ENCODE measurements around the gene ARFGAP3. TPM values are rescaled to one million over a fixed set of nuclear protein-coding genes. Genes with fewer than 3 reads are reported as not detected.
"Not testable (repeated sequence)": the region's sequence is repeated elsewhere in the genome, so short reads cannot be mapped to it uniquely, and the experiment has no call there.

Gene ARFGAP3
- total RNA-seq, 1 donor from 2014 or later: 26.3 TPM

DNA sequence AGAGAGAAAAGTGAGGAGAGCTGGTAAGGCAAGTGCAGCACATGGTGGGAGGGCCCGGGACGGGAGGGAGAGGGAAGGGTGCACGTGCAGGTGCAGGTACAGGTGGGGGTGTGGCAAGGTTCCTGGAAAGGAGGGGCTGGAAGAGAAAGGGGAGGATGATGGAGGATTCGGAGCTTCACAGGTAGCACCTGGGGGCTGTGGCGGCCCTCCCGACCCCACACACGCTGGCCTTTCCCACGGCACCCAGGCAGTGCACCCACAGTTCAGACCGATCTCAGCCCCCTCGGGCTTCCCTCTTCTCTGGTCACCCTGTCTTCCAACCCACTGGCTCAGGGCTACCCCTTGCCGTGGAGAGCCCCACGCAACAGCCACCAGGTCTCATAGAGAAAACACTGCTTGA is 69.1 kb downstream of the ARFGAP3 start:
- Mint-ChIP-seq H3K27me3 (no peaks in the 10 kb centered on the region), H3K36me3 (ENCODE audit: insufficient read depth) (no peaks in the 10 kb centered on the region), H3K27ac (peak overlapping the region; percentile 25), H3K4me3 (ENCODE audit: low read depth) (no peak overlapping the region), H3K9me3 (ENCODE audit: low read depth) (no peaks in the 10 kb centered on the region), H3K4me1 (ENCODE audit: low read depth) (no peaks in the 10 kb centered on the region)
- DNase-seq (ENCODE audit: low spot score, unreplicated experiment): no peak
- TF ChIP-seq, protein P1, sequence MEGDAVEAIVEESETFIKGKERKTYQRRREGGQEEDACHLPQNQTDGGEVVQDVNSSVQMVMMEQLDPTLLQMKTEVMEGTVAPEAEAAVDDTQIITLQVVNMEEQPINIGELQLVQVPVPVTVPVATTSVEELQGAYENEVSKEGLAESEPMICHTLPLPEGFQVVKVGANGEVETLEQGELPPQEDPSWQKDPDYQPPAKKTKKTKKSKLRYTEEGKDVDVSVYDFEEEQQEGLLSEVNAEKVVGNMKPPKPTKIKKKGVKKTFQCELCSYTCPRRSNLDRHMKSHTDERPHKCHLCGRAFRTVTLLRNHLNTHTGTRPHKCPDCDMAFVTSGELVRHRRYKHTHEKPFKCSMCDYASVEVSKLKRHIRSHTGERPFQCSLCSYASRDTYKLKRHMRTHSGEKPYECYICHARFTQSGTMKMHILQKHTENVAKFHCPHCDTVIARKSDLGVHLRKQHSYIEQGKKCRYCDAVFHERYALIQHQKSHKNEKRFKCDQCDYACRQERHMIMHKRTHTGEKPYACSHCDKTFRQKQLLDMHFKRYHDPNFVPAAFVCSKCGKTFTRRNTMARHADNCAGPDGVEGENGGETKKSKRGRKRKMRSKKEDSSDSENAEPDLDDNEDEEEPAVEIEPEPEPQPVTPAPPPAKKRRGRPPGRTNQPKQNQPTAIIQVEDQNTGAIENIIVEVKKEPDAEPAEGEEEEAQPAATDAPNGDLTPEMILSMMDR (IDR thresholded peaks at IDR 0.05; ENCODE audit: unreplicated experiment): no peak

DNA sequence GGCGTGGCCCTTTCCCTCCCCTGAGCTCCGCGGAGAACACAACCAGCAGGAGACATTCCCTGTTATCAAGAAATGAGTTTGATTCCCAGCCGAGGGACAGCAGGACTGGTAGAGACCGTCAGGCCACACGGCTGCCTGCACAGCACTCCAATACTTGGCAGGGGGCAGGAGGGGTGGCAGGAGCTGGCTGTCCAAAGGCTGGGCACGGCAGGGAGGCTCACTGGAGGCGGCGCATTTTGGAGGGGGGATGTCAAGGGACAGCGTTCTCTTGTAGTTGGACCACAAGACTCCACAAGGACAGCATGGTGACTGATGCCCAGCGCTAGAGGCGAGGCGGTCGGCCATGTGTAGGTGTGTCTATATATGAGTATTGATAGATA is 69.7 kb downstream of the ARFGAP3 start:
- DNase-seq (ENCODE audit: low spot score, unreplicated experiment): no peak
- Mint-ChIP-seq H3K9me3 (ENCODE audit: low read depth) (no peaks in the 10 kb centered on the region), H3K36me3 (ENCODE audit: insufficient read depth) (no peaks in the 10 kb centered on the region), H3K4me1 (ENCODE audit: low read depth) (no peaks in the 10 kb centered on the region), H3K27me3 (no peaks in the 10 kb centered on the region), H3K4me3 (ENCODE audit: low read depth) (no peak overlapping the region), H3K27ac (peak overlapping the region; percentile 20)
- TF ChIP-seq, protein P1 (IDR thresholded peaks at IDR 0.05; ENCODE audit: unreplicated experiment): no peak

DNA sequence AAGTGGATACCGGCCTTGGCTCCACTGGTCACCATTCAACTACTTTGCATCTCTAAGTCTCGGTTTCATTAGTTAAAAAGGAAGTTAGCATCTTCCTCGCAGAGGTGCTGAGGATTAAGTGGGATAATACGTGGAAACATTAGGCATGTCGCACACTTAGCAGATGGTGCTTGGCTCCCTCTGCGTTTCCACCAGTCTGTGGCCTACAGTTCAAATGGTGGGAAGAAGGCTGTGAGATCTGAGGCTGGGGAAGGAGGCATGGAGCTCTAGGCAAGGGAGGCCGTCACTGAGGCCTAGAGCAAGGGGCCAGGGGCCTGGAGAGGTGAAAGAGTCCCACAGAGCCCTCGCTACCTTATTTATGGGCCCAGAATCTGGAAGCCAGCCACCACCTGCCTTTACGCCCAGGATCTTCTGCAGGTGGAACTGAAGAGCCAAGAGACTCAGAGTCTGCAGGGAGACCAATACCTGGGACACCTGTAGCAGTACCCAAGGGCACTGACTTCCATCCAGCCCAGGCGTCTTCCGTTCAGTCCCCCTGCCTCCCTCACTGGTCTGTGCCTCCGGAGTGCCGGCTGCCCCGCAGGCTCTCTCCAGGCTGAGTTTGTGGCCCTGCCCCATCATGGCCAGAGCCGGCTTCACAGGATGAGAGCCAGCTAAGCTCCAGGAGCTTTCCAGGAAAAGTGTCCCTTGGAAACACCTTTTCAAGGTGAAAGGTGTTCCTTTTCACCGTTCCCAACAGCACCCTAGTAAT is 70.3 kb downstream of the ARFGAP3 start:
- Mint-ChIP-seq H3K4me3 (ENCODE audit: low read depth) (no peak overlapping the region), H3K27ac (peak overlapping the region; percentile 20), H3K9me3 (ENCODE audit: low read depth) (no peaks in the 10 kb centered on the region), H3K36me3 (ENCODE audit: insufficient read depth) (no peaks in the 10 kb centered on the region), H3K4me1 (ENCODE audit: low read depth) (no peaks in the 10 kb centered on the region), H3K27me3 (no peaks in the 10 kb centered on the region)
- TF ChIP-seq, protein P1 (IDR thresholded peaks at IDR 0.05; ENCODE audit: unreplicated experiment): no peak
- no peak for DNase-seq (ENCODE audit: low spot score, unreplicated experiment)

DNA sequence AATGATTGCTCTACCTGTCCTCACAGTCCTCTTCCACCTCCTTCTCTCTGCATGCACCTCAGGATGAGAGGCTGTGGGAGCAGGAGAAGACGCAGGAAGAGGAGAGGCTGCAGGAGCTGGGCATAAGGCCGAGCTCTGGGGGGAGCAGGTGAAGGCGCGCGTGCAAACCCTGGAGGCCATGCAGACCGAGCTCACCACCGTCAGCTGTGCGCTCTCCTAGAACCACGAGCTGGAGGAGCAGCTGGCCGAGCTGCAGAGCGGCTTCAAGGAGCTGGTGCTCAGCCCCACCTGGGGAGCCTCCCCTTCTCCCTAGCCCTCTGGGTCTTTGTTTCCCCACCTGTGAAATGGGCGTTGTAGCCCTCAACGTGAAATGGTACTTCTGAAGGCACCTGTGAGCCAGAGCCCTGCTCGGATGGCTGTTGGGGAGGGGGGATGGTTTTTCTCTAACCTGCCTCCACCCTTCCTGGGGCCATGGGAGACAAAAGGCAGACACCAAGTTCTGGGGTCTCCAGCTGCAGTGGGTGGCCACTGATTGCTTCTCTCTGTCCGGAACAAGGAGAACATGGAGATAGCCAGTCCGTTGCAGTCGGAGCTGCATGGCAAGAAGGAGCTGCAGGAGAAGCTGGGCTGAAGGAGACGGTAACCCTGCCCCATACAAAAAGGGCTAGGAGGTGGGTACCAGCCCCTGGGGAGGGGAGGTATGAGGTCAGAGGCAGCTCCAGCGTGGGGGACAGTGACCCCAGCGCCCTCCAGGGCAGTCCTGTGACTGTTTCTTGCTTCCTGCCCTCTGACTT is 71.2 kb downstream of the ARFGAP3 start:
- H3K27me3 Mint-ChIP-seq: no peaks in the 10 kb centered on the region
- H3K27ac Mint-ChIP-seq: no peak overlapping the region
- no peaks in the 10 kb centered on the region for H3K9me3 Mint-ChIP-seq (ENCODE audit: low read depth)
- DNase-seq (ENCODE audit: low spot score, unreplicated experiment): no peak
- TF ChIP-seq, protein P1 (IDR thresholded peaks at IDR 0.05; ENCODE audit: unreplicated experiment): no peak
- H3K4me1 Mint-ChIP-seq (ENCODE audit: low read depth): no peaks in the 10 kb centered on the region
- H3K36me3 Mint-ChIP-seq (ENCODE audit: insufficient read depth): no peaks in the 10 kb centered on the region
- no peak overlapping the region for H3K4me3 Mint-ChIP-seq (ENCODE audit: low read depth)

DNA sequence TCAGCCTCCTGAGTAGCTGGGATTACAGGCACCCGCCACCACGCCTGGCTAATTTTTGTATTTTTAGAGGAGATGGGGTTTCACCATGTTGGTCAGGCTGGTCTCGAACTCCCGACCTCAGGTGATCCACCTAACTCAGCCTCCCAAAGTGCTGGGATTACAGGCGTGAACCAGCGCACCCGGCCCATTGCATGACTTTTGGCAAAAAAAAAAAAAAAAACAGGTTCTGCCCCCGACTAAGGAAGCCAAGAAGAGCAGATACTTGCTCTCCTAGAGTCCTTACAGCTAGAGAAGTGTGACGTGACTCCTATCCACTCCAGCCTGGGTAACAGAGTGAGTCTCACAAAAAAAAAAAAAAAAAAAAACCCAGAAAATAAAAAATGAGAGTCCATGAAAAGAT is 74.8 kb downstream of the ARFGAP3 start:
- H3K9me3 Mint-ChIP-seq (ENCODE audit: low read depth); H3K4me1 Mint-ChIP-seq (ENCODE audit: low read depth); H3K4me3 Mint-ChIP-seq (ENCODE audit: low read depth); H3K36me3 Mint-ChIP-seq (ENCODE audit: insufficient read depth); H3K27me3 Mint-ChIP-seq; DNase-seq (ENCODE audit: low spot score, unreplicated experiment); H3K27ac Mint-ChIP-seq: not testable (repeated sequence)
